Measurements from ENCODE around the gene SLC47A1. TPM values are rescaled to one million over a fixed set of nuclear protein-coding genes. Genes with fewer than 3 reads are reported as not detected.

The SLC47A1 gene
- total RNA-seq, 4 donors from 2014 or later, result 4.3 to 48.6 (median 11.8) TPM

- intact Hi-C loops (cut with DNase I), result no loop called here
- Histone ChIP-seq H3K27ac (no peak overlapping the region), H3K9me3 (no peaks in the 10 kb centered on the region), H3K4me1 (peaks cover 3 to 5% of the 10 kb centered on the region in 2 donors), H3K36me3 (no peaks in the 10 kb centered on the region), H3K27me3 (no peaks in the 10 kb centered on the region), H3K4me3 (replicated peaks in 1 of 3) (no peak overlapping the region)
- no peak for DNase-seq
- 87 to 94% methylated on average over 8 of the region's 8 CpGs for WGBS, 2 donors
- TF ChIP-seq CTCF (IDR thresholded peaks at IDR 0.05), result no peak
- TF ChIP-seq POLR2A (IDR thresholded peaks at IDR 0.05), result no peak
These were observed 1.7 kb upstream of the SLC47A1 start for GRCh38 chr17:19531780-19532501.

GRCh38 chr17:19533036-19533717 lies 477 bp upstream of the SLC47A1 start:
- Histone ChIP-seq H3K4me3 (replicated peaks in 1 of 3) (peak overlapping the region; percentile 3 to 59 (median 48)), H3K36me3 (no peaks in the 10 kb centered on the region), H3K27me3 (no peaks in the 10 kb centered on the region), H3K9me3 (no peaks in the 10 kb centered on the region), H3K27ac (no peak overlapping the region), H3K4me1 (peaks cover 6 to 10% of the 10 kb centered on the region in 2 donors)
- TF ChIP-seq POLR2A (IDR thresholded peaks at IDR 0.05) (no peak), CTCF (IDR thresholded peaks at IDR 0.05) (no peak)
- intact Hi-C loops (cut with DNase I), result no loop called here
- WGBS, 2 donors, result 47 to 61% methylated on average over 16 to 20 of the region's 30 CpGs
- peak in 1 of 2 donors; percentile 16 for DNase-seq

GRCh38 chr17:19534562-19535149 lies 1.0 kb downstream of the SLC47A1 start:
- Histone ChIP-seq H3K27ac (no peak overlapping the region), H3K27me3 (no peaks in the 10 kb centered on the region), H3K9me3 (no peaks in the 10 kb centered on the region), H3K36me3 (no peaks in the 10 kb centered on the region), H3K4me3 (replicated peaks in 1 of 3) (peak overlapping the region in 2 of 3 donors; percentile 3 to 48), H3K4me1 (peaks cover 12 to 24% of the 10 kb centered on the region in 2 donors)
- TF ChIP-seq POLR2A (IDR thresholded peaks at IDR 0.05) (no peak), CTCF (IDR thresholded peaks at IDR 0.05) (no peak)
- intact Hi-C loops (cut with DNase I), result no loop called here
- DNase-seq, result peak; percentile 39 to 40
- 34 to 38% methylated on average over 10 to 19 of the region's 19 CpGs for WGBS, 2 donors

- Histone ChIP-seq H3K9me3 (no peaks in the 10 kb centered on the region), H3K4me1 (peaks cover 12 to 30% of the 10 kb centered on the region in 2 donors), H3K36me3 (no peaks in the 10 kb centered on the region), H3K27me3 (no peaks in the 10 kb centered on the region), H3K27ac (peak overlapping the region in 2 of 3 donors; percentile 69 to 82), H3K4me3 (replicated peaks in 1 of 3) (no peak overlapping the region)
- DNase-seq, result no peak
- WGBS, 2 donors, result 82 to 85% methylated on average over 6 of the region's 6 CpGs
- TF ChIP-seq CTCF (IDR thresholded peaks at IDR 0.05) (no peak), POLR2A (IDR thresholded peaks at IDR 0.05) (no peak)
- intact Hi-C loops (cut with DNase I), result no loop called here
These were observed 3.5 kb downstream of the SLC47A1 start for GRCh38 chr17:19537111-19537510.
